SK-N-SH (cell line): ENCODE results near the gene HEY2. TPM values are rescaled to one million over a fixed set of nuclear protein-coding genes. Genes with fewer than 3 reads are reported as not detected.

ENCODE experiments used
- CTCF ChIA-PET: fragments of 300-600, 350-600 bp; formaldehyde crosslinking; extraction: SDS; loops from one replicate; lab custom pipeline; 2021; lab: Yijun Ruan, JAX
- POLR2A ChIA-PET: fragments of 350-600 bp; sonication (Branson Sonifier 250); formaldehyde crosslinking; extraction: SDS; loops from one replicate; lab custom pipeline; 2020; ENCODE audit warnings: antibody characterized with exemption, inconsistent platforms; lab: Yijun Ruan, JAX
- DNase-seq: peaks from one replicate; pipeline ENCODE4 v3.0.0; 2012
- H2AFZ ChIP-seq: fragments of 200-600 bp; sonication (generic); 2 replicates; pipeline ENCODE4 v1.8.1; 2016; ENCODE audit warnings: antibody characterized with exemption, mild to moderate bottlenecking, low read depth
- H3F3A ChIP-seq: fragments of 200-600 bp; sonication (generic); replicated peaks from 2 replicates; pipeline ENCODE3; 2016; ENCODE audit warnings: antibody characterized with exemption, mild to moderate bottlenecking; ENCODE audit not compliant: insufficient read depth
- H3K27ac ChIP-seq, 2 experiments: fragments of 200-500 bp in 1 of 2; fragments of 200-600 bp in 1 of 2; sonication (Bioruptor generic) in 1 of 2; sonication (generic), shearing (Covaris generic) in 1 of 2; 2 replicates each; pipeline versions ENCODE4 v1.5.1 to v1.6.1; 2014 to 2016; ENCODE audit warnings: low read depth in 2 of 2, inconsistent platforms in 1 of 2, low read length in 1 of 2, mild to moderate bottlenecking in 1 of 2, mixed read lengths in 1 of 2
- H3K27me3 ChIP-seq: fragments of 200-600 bp; sonication (generic), shearing (Covaris generic); 2 replicates; pipeline ENCODE4 v1.6.1; 2016; ENCODE audit warnings: mixed run types; ENCODE audit not compliant: insufficient read depth
- H3K36me3 ChIP-seq, 2 experiments: fragments of 200-500 bp in 1 of 2; fragments of 200-600 bp in 1 of 2; sonication (Bioruptor generic) in 1 of 2; sonication (generic) in 1 of 2; replicated peaks in 1 of 2; 2 replicates each; pipeline versions ENCODE3 to v1.5.1; 2014 to 2016; ENCODE audit warnings: low read length in 1 of 2, mild to moderate bottlenecking in 1 of 2; ENCODE audit not compliant: insufficient read depth in 2 of 2, control insufficient read depth in 1 of 2
- H3K4me1 ChIP-seq, 2 experiments: fragments of 200-500 bp in 1 of 2; fragments of 200-600 bp in 1 of 2; sonication (Bioruptor generic) in 1 of 2; sonication (generic), shearing (Covaris generic) in 1 of 2; 2 replicates each; pipeline versions ENCODE4 v1.5.1 to v1.6.1; 2014 to 2016; ENCODE audit warnings: low read depth in 1 of 2, low read length in 1 of 2, mixed run types in 1 of 2; ENCODE audit not compliant: insufficient read depth in 2 of 2, control insufficient read depth in 1 of 2
- H3K4me2 ChIP-seq: fragments of 200-600 bp; sonication (generic), shearing (Covaris generic); 2 replicates; pipeline ENCODE4 v1.6.1; 2017; ENCODE audit warnings: mixed run types
- H3K4me3 ChIP-seq, 2 experiments: fragments of 200-500 bp in 1 of 2; fragments of 200-600 bp in 1 of 2; sonication (Bioruptor generic) in 1 of 2; sonication (generic), shearing (Covaris generic) in 1 of 2; 2 replicates each; pipeline versions ENCODE4 v1.5.1 to v1.8.1; 2014 to 2016; ENCODE audit warnings: low read depth in 2 of 2, inconsistent platforms in 1 of 2, low read length in 1 of 2, mild to moderate bottlenecking in 1 of 2, mixed read lengths in 1 of 2, moderate library complexity in 1 of 2
- H3K79me2 ChIP-seq: fragments of 200-600 bp; sonication (generic); 2 replicates; pipeline ENCODE4 v1.8.1; 2017; ENCODE audit warnings: mild to moderate bottlenecking; ENCODE audit not compliant: insufficient read depth
- H3K9ac ChIP-seq: fragments of 200-600 bp; sonication (generic); 2 replicates; pipeline ENCODE4 v1.6.1; 2017; ENCODE audit warnings: mixed run types
- H3K9me2 ChIP-seq: fragments of 200-600 bp; sonication (generic); 2 replicates; pipeline ENCODE4 v1.6.1; 2017; ENCODE audit warnings: mixed run types
- H3K9me3 ChIP-seq: fragments of 200-600 bp; sonication (generic); 2 replicates; pipeline ENCODE4 v1.6.1; 2017; ENCODE audit warnings: mixed run types, mild to moderate bottlenecking, moderate library complexity
- H4K20me1 ChIP-seq: fragments of 200-600 bp; sonication (generic); 2 replicates; pipeline ENCODE4 v1.6.1; 2017; ENCODE audit warnings: mild to moderate bottlenecking, mixed run types; ENCODE audit not compliant: insufficient read depth
- ELF1 ChIP-seq: IDR thresholded peaks from 2 replicates; pipeline ENCODE4 v1.4.0; 2012
- EZH2phosphoT487 ChIP-seq: fragments of 200-600 bp; sonication (generic); IDR thresholded peaks from 2 replicates; pipeline ENCODE4 v1.6.1; 2017; ENCODE audit warnings: low read depth, mixed run types, mild to moderate bottlenecking, antibody characterized with exemption, moderate library complexity, borderline replicate concordance
- FOXM1 ChIP-seq: IDR thresholded peaks from 2 replicates; pipeline ENCODE4 v1.4.0; 2012; ENCODE audit warnings: low read depth, mild to moderate bottlenecking
- GABPA ChIP-seq: IDR thresholded peaks from 2 replicates; pipeline ENCODE4 v1.4.0; 2012; ENCODE audit warnings: low read depth, mild to moderate bottlenecking
- GATA2 ChIP-seq: sonication (generic); formaldehyde crosslinking; IDR thresholded peaks from 2 replicates; pipeline ENCODE4 v1.5.0; 2020; ENCODE audit warnings: mild to moderate bottlenecking, missing genetic modification reagents
- POLR2AphosphoS5 ChIP-seq: IDR thresholded peaks from 2 replicates; pipeline ENCODE4 v1.6.1; 2012; ENCODE audit warnings: low read depth, low read length
- RCOR1 ChIP-seq: fragments of 150-350 bp; IDR thresholded peaks from 2 replicates; pipeline ENCODE4 v1.6.1; 2017; ENCODE audit warnings: antibody characterized with exemption, low read length
- RXRA ChIP-seq: IDR thresholded peaks from 2 replicates; pipeline ENCODE4 v1.4.0; 2012; ENCODE audit warnings: low read depth, mild to moderate bottlenecking, borderline replicate concordance
- SIN3A ChIP-seq: IDR thresholded peaks from 2 replicates; pipeline ENCODE4 v1.6.1; 2012; ENCODE audit warnings: low read depth, mild to moderate bottlenecking, low read length, moderate library complexity, borderline replicate concordance
- SMC3 ChIP-seq: IDR thresholded peaks from 2 replicates; pipeline ENCODE4 v1.6.1; 2012; ENCODE audit warnings: low read depth, low read length, improper control_type of control experiment
- TEAD4 ChIP-seq: IDR thresholded peaks from 2 replicates; pipeline ENCODE4 v1.4.0; 2012; ENCODE audit warnings: mild to moderate bottlenecking, borderline replicate concordance; ENCODE audit not compliant: insufficient read depth
- YY1 ChIP-seq: IDR thresholded peaks from 2 replicates; pipeline ENCODE4 v1.4.0; 2012; ENCODE audit warnings: low read depth, mild to moderate bottlenecking
- WGBS: methylation state at CpG from one replicate; pipeline ENCODE4 v1.1.6; 2017; ENCODE audit warnings: low lambda C conversion rate; 5-methylcytosine and 5-hydroxymethylcytosine counted together
- polyA plus RNA-seq, 3 experiments: library from polyadenylated mRNA; depleted of rRNA; stranded (reverse); fragments of >200 nt; gene quantifications; 2 replicates each; pipeline ENCODE4 v1.2.3, GENCODE V29; 2012
- TF ChIP-seq, protein P1 (sequence below): fragments of 150-350 bp; IDR thresholded peaks from 2 replicates; pipeline ENCODE4 v1.6.1; 2017; ENCODE audit warnings: antibody characterized with exemption, low read length, low read depth, borderline replicate concordance
- TF ChIP-seq, protein P2 (sequence below): fragments of 150-350 bp; IDR thresholded peaks from 2 replicates; pipeline ENCODE4 v1.6.1; 2016; ENCODE audit warnings: mild to moderate bottlenecking, low read depth, low read length
- TF ChIP-seq, protein P3 (sequence below): IDR thresholded peaks from 2 replicates; pipeline ENCODE4; 2012
- TF ChIP-seq, protein P4 (sequence below): fragments of 200-600 bp; sonication (generic); IDR thresholded peaks from 2 replicates; pipeline ENCODE4 v1.6.1; 2017; ENCODE audit warnings: antibody characterized with exemption, mild to moderate bottlenecking, moderate library complexity
- TF ChIP-seq, protein P5 (sequence below): IDR thresholded peaks from 2 replicates; pipeline ENCODE4 v1.6.1; 2012; ENCODE audit warnings: mild to moderate bottlenecking, low read depth, low read length, moderate library complexity
- TF ChIP-seq, protein P6 (sequence below): IDR thresholded peaks from 2 replicates; pipeline ENCODE4 v1.4.0; 2012; ENCODE audit warnings: low read depth, borderline replicate concordance

Gene HEY2
- polyA plus RNA-seq, 1 of the 3 experiments (the other 2 are of a cell fraction), result not detected

DNA sequence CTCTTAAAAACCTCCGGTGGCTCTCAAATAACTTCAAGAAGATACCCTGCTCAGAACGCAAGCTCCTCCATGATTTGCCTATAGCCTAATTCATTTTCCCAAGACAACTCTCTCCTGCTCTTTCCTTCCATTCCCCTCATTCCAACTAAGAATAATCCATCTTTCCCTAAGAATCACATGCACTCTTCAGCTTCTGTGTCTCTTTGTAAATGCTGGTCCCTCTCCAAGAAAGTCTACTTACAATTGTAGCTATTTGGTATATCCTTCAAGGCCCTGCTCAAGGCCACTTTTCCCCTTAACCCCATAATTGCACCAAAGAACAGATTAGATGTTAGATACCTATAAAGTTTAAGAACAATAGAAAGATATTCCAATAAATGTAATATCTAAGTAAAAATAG, 7.4 kb upstream of the HEY2 start:
- no peak for DNase-seq
- H3K4me2 ChIP-seq, result no peak overlapping the region
- WGBS, result 21% methylated on average over 2 of the region's 2 CpGs

More for the DNA sequence above, 7.4 kb upstream of the HEY2 start:
- Histone ChIP-seq H3K9ac (no peak overlapping the region), H3K4me1 (peaks cover 0 to 4% of the 10 kb centered on the region in 2 experiments; a peak in 2 of 4 replicates), H3K79me2 (no peaks in the 10 kb centered on the region), H3K27ac (no peak overlapping the region), H3F3A (no peaks in the 10 kb centered on the region), H3K9me3 (no peaks in the 10 kb centered on the region), H3K36me3 (no peaks in the 10 kb centered on the region), H4K20me1 (no peaks in the 10 kb centered on the region), H2AFZ (no peak overlapping the region), H3K9me2 (no peaks in the 10 kb centered on the region), H3K27me3 (peaks cover 42% of the 10 kb centered on the region), H3K4me3 (no peak overlapping the region)
- ChIA-PET CTCF (interaction anchor here (0.7 to 1.3 kb wide), 2 partner anchors 17 to 429 kb away, joined by 3 read pairs; no protein-coding TSS in a partner anchor), POLR2A (no interaction called here)
- TF ChIP-seq FOXM1, result no peak
- TF ChIP-seq GABPA, result no peak
- TF ChIP-seq RXRA, result no peak
- TF ChIP-seq, protein P1, sequence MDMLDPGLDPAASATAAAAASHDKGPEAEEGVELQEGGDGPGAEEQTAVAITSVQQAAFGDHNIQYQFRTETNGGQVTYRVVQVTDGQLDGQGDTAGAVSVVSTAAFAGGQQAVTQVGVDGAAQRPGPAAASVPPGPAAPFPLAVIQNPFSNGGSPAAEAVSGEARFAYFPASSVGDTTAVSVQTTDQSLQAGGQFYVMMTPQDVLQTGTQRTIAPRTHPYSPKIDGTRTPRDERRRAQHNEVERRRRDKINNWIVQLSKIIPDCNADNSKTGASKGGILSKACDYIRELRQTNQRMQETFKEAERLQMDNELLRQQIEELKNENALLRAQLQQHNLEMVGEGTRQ, result no peak
- no peak for TF ChIP-seq RCOR1
- TF ChIP-seq, protein P2, sequence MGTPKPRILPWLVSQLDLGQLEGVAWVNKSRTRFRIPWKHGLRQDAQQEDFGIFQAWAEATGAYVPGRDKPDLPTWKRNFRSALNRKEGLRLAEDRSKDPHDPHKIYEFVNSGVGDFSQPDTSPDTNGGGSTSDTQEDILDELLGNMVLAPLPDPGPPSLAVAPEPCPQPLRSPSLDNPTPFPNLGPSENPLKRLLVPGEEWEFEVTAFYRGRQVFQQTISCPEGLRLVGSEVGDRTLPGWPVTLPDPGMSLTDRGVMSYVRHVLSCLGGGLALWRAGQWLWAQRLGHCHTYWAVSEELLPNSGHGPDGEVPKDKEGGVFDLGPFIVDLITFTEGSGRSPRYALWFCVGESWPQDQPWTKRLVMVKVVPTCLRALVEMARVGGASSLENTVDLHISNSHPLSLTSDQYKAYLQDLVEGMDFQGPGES, result no peak
- TF ChIP-seq TEAD4, result no peak
- TF ChIP-seq YY1, result no peak
- no peak for TF ChIP-seq ELF1
- no peak for TF ChIP-seq SMC3
- no peak for TF ChIP-seq POLR2AphosphoS5
- TF ChIP-seq EZH2phosphoT487, result no peak
- TF ChIP-seq, protein P3, sequence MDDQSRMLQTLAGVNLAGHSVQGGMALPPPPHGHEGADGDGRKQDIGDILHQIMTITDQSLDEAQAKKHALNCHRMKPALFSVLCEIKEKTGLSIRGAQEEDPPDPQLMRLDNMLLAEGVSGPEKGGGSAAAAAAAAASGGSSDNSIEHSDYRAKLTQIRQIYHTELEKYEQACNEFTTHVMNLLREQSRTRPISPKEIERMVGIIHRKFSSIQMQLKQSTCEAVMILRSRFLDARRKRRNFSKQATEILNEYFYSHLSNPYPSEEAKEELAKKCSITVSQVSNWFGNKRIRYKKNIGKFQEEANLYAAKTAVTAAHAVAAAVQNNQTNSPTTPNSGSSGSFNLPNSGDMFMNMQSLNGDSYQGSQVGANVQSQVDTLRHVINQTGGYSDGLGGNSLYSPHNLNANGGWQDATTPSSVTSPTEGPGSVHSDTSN, result no peak
- TF ChIP-seq, protein P4, sequence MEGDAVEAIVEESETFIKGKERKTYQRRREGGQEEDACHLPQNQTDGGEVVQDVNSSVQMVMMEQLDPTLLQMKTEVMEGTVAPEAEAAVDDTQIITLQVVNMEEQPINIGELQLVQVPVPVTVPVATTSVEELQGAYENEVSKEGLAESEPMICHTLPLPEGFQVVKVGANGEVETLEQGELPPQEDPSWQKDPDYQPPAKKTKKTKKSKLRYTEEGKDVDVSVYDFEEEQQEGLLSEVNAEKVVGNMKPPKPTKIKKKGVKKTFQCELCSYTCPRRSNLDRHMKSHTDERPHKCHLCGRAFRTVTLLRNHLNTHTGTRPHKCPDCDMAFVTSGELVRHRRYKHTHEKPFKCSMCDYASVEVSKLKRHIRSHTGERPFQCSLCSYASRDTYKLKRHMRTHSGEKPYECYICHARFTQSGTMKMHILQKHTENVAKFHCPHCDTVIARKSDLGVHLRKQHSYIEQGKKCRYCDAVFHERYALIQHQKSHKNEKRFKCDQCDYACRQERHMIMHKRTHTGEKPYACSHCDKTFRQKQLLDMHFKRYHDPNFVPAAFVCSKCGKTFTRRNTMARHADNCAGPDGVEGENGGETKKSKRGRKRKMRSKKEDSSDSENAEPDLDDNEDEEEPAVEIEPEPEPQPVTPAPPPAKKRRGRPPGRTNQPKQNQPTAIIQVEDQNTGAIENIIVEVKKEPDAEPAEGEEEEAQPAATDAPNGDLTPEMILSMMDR, result no peak
- TF ChIP-seq, protein P5, sequence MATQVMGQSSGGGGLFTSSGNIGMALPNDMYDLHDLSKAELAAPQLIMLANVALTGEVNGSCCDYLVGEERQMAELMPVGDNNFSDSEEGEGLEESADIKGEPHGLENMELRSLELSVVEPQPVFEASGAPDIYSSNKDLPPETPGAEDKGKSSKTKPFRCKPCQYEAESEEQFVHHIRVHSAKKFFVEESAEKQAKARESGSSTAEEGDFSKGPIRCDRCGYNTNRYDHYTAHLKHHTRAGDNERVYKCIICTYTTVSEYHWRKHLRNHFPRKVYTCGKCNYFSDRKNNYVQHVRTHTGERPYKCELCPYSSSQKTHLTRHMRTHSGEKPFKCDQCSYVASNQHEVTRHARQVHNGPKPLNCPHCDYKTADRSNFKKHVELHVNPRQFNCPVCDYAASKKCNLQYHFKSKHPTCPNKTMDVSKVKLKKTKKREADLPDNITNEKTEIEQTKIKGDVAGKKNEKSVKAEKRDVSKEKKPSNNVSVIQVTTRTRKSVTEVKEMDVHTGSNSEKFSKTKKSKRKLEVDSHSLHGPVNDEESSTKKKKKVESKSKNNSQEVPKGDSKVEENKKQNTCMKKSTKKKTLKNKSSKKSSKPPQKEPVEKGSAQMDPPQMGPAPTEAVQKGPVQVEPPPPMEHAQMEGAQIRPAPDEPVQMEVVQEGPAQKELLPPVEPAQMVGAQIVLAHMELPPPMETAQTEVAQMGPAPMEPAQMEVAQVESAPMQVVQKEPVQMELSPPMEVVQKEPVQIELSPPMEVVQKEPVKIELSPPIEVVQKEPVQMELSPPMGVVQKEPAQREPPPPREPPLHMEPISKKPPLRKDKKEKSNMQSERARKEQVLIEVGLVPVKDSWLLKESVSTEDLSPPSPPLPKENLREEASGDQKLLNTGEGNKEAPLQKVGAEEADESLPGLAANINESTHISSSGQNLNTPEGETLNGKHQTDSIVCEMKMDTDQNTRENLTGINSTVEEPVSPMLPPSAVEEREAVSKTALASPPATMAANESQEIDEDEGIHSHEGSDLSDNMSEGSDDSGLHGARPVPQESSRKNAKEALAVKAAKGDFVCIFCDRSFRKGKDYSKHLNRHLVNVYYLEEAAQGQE, result no peak
- TF ChIP-seq SIN3A, result no peak
- TF ChIP-seq, protein P6, sequence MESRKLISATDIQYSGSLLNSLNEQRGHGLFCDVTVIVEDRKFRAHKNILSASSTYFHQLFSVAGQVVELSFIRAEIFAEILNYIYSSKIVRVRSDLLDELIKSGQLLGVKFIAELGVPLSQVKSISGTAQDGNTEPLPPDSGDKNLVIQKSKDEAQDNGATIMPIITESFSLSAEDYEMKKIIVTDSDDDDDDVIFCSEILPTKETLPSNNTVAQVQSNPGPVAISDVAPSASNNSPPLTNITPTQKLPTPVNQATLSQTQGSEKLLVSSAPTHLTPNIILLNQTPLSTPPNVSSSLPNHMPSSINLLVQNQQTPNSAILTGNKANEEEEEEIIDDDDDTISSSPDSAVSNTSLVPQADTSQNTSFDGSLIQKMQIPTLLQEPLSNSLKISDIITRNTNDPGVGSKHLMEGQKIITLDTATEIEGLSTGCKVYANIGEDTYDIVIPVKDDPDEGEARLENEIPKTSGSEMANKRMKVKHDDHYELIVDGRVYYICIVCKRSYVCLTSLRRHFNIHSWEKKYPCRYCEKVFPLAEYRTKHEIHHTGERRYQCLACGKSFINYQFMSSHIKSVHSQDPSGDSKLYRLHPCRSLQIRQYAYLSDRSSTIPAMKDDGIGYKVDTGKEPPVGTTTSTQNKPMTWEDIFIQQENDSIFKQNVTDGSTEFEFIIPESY, result no peak
- TF ChIP-seq GATA2 (CRISPR knock-in tag), result no peak
